GM19238 (cell line): ENCODE measurements around the gene GPR62.

ENCODE experiments used
- DNase-seq: peaks from one replicate; pipeline ENCODE4 v3.0.0; 2011; ENCODE audit warnings: low spot score; ENCODE audit not compliant: insufficient read length

The GPR62 gene

DNA sequence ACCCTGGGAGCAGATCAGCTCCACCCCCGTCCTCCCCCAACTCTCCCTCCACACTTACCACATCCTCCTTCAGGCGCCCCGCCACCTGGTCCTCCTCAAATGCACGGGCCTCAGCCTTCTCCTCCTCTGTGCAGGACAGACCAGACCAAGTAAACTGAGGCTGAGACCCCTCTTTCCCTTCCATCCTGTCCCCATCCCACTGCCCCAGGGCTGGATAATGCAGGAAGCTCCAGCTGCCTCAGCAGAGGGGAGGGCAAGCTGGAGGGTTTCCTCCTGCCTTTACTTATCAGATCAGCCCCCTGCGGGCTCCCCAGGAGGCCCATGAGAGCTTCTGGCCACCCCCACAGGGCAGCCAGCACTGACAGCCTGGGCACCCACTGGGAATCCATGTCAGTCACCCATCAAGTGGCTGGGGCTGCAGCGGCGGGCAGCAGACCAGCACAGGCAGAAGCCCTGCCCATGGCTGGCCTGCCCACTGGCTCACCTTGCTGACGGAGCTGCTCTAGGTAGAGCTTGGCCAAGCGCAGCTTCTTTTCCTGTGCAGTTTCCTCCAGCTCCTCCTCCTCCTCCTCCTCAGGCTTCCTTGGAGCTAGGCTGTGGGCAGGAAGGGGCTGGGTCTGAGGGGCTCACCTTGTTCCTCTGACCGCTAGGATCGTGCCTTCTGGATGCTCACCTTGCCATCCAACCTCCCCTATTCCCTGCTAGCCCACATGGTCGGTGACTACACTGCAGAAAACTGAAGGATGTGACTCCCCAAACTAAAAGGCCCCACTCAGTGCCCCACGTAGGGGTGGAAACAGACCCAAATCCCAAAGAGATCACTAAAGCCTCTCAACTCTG lies 17.4 kb upstream of the GPR62 start:
- no peak for DNase-seq

- DNase-seq: no peak
Observed at GRCh38 chr3:51938780-51939425, 16.3 kb upstream of the GPR62 start.

DNA sequence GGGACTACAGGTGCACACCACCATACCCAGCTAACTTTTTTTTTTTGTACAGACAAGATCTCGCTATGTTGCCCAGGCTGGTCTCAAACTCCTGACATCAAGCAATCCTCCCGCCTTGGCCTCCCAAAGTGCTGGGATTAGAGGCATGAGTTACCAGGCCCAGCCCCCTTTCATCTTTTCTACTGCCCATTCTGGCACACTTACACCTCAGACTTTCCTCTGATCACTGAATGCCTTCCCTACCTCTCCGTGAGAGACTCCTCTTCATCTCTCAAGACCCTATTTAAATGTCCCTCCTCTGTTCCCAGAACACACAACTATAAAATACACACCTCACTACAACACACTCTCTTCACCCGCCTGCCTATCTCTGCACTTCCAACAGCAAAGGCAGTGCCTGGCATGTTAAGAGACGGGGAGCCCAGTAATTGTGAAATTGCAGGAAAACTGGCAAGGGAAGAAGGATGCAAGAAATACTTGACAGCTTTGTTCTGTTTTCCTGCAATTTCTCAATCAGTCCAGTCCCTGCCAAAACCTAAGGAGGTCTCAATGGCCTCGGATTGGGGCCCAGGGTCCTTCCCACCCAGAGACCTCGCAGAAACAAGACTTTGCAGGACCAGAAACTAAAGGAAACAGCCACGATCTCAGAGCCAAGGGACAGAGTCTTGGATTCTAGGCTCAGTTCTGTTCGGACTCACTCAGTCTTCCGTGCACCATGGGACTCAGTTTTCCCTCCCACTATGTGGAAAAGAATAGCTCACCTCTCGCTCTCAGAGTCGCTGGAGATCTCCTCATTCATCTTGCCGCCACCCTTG lies 14.3 kb upstream of the GPR62 start:
- no peak for DNase-seq

DNA sequence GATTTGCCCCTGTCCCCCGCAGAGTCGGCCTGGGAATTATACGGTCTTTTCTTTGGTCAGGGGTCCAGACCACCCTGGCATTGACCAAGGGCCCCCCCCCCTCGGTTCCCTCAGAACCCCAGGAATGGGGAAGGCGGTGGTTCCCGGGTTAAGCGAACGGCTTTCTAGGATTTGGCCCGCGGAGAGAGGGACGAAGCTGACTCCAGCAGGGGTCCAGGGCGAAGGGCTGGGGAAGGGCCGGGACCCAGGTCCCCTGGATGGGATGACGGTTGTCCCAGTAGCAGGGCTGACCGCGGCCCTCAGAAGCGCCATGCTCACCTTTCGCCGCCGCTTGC lies 13.8 kb upstream of the GPR62 start:
- DNase-seq: no peak

DNA sequence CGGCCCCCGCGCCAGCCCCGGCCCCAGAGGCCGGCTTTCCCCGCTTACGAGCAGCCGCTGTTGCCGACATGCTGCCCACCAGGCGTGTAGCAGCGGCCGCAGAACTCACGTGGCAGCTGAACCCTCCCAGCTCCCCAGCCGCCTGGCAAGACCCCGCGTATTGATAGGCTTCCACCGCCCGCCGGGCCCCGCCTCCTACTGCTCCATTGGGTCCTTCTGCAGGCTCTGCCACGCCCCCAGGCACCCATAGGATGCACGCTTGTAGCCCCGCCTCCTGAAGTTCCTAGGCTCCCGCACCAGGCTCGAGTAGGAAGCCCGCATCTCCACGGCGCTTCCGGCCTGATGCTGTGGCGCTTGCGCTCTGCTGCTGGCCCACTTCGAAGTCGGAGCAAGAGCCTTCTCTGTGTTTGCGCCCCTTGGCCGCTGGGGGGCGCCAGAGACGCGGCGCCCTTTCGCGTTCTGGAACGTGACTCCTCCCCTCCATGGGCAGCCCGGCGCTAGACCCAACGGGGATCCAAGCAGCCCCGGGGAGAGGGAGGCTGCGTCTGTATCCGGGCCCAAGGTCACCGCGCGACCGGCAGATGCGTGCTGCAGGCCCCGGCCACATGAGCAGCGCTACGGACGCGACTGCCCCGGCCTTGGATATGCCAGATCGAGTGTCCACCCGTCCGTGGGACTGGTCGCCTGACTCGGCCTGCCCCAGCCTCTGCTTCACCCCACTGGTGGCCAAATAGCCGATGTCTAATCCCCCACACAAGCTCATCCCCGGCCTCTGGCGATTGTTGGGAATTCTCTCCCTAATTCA lies 13.2 kb upstream of the GPR62 start, which contains the start of the genes PARP3 and RRP9:
TSS of gene PARP3 (plus strand) at position 566 of the 805 bp plus-strand sequence. CDS start 993 bp downstream, outside the sequence.
TSS of gene RRP9 (minus strand) at position 107 of the 805 bp plus-strand sequence. CDS start at position 70, 37 bp downstream.
- DNase-seq: peak; percentile 99

- peak; percentile 89 for DNase-seq
Observed at GRCh38 chr3:51942603-51943450, 12.4 kb upstream of the GPR62 start.

DNA sequence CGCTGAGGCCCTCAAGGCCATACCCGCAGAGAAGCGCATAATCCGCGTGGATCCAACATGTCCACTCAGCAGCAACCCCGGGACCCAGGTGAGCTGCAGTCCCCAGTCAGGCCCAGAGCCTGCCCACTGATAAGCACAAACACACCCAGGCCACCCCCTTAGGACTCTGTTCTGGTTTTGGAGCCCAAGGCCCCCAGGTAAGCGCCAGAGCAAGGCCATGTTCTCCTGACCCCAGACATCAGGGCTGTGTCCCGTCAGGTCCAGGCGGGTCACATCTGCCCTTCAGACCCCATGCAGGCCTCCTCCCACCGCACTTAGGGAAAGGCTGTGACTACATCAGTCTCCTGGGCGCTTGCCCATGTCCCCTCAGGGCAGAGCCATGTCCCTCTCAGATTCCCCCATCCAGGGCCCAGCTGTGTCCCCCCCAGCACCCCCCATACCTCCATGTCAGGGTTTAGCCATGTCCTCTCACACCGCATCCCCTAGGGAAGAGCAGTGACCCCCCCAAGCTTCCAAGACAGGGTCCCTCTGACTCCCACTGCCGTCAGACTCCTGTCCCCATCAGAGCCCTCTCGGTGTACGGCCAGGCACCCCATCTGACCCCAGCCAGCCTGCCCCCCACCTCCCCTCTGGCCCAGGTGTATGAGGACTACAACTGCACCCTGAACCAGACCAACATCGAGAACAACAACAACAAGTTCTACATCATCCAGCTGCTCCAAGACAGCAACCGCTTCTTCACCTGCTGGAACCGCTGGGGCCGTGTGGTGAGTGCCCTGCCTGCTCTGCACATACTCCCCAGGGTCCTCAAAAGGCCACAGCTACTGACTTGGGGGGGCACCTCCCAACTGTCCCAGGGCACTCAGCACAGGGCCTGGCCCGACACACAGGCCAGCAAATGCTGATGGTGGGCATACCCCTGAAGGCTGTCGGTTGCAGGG lies 11.5 kb upstream of the GPR62 start:
- DNase-seq: no peak

DNA sequence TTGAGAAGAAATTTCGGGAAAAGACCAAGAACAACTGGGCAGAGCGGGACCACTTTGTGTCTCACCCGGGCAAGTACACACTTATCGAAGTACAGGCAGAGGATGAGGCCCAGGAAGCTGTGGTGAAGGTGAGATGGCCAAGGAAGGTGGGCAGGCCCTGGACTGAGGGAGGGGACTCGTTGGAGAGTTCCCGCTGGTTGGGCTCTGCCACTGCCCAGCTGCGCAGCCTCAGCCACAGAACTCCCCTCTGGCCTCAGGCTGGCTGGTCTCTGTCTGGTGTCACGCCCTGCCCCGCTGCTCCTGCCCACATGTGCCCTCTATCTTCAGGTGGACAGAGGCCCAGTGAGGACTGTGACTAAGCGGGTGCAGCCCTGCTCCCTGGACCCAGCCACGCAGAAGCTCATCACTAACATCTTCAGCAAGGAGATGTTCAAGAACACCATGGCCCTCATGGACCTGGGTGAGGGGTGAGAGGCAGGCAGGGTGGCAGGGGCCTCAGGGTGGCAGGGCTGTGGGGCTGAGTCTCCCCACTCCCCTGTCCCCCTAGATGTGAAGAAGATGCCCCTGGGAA lies 10.6 kb upstream of the GPR62 start:
- no peak for DNase-seq

GRCh38 chr3:51945031-51945840 lies 9.9 kb upstream of the GPR62 start:
- DNase-seq: no peak

DNA sequence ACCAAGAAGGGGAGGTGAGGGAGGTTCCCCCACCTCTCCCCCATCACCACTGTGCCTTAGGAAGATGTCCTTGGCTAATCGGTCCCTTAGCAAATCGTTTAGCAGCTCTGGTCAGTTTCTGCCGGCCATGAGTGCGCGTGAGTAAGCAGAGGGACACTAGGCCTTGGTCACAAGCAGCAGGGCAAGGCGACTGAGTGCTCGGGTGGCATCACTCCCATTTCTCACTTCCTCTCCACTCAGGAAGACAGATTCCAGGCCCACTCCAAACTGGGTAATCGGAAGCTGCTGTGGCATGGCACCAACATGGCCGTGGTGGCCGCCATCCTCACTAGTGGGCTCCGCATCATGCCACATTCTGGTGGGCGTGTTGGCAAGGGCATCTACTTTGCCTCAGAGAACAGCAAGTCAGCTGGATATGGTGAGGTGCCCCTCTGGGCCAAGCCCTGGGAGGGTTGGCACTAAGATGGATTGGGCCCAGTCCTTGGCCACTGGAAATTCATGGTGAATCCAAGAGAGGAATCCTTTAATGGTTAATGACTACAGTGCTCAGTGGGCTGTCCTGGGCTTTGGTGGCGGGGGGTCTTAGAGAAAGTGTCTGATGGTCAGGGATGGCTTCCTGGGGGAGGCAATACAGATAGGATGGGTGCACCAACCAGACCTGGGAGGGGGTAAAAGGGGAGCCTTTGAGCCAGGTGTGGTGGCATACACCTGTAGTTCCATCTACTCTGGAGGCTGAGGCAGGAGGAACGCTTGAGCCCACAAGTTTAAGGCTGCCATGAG lies 9.1 kb upstream of the GPR62 start:
- DNase-seq: no peak

GRCh38 chr3:51946796-51947195 lies 8.4 kb upstream of the GPR62 start:
- DNase-seq: no peak

DNA sequence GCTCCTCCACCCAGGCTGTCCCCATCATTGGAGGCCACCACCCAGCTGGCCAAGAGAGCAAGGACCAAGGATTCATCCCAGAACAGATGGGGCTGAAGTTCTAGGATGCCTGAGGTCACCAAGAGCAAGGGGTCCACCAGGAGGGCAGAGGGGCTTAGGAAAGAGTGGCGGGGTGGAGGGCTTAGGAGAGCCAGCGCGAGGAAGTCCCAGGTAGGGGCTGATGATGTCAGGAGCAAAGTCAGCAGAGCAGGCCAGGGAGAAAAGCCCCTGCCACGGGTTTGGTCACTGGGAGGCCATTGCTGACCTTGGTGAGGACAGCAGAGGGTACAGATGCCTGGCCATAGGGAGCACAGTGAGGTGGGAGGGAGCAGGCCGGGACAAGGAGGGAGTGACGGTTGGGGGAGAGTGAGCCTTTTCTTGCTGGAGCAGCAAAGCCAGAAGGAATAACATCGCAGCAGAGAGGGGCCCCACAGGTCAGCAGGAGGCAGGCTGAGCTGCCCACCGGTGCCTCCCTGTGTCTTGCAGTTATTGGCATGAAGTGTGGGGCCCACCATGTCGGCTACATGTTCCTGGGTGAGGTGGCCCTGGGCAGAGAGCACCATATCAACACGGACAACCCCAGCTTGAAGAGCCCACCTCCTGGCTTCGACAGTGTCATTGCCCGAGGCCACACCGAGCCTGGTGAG lies 7.8 kb upstream of the GPR62 start:
- no peak for DNase-seq

- DNase-seq: no peak
Observed at GRCh38 chr3:51948016-51948580, 7.1 kb upstream of the GPR62 start.

DNA sequence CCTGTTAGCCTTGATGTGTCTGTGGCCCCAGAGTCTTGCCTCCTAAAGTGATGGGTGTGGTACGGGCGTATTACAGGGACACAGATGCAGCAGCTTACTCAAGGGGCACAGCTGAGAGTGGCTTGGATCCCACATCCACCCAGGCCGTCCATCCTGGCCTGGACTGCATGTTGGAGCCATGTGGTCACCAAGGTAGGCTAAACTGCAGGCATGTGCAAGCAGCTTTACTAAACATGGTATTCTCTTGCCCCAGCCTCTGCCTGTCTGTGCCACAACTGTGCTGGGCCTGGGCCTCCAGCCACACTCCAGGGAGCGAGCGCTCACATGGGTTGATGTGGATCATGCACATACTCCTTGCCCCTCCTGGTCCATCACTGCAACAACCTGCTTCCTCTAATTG lies 6.1 kb upstream of the GPR62 start:
- no peak for DNase-seq

DNA sequence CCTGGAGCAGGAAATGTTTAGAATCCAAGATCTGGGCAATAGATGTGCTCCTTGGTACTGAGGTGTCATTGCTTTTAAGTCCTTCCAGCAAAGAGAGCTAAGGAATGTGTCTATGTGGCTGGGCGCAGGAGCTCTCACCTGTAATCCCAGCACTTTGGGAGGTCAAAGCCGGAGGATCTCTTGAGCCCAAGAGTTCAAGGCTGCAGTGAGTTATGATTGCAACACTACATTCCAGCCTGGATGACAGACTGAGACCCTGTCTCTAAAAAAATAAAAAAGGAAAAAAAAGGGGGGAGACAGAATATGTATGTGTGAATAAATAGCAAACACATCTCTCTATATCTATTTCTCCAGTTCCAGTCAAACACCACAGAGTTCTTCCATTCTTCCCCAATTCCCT lies 4.3 kb upstream of the GPR62 start:
- no peak for DNase-seq

- DNase-seq: no peak
Observed at GRCh38 chr3:51953445-51953844, 1.7 kb upstream of the GPR62 start.
